Measurements from ENCODE around the gene EFCAB6. TPM values are rescaled to one million over a fixed set of nuclear protein-coding genes. Genes with fewer than 3 reads are reported as not detected.
A peak's percentile ranks its signal among the peaks of the same experiment; 100 is the strongest.

Gene EFCAB6
- total RNA-seq, 1 donor from 2014 or later: 1.1 TPM

DNA sequence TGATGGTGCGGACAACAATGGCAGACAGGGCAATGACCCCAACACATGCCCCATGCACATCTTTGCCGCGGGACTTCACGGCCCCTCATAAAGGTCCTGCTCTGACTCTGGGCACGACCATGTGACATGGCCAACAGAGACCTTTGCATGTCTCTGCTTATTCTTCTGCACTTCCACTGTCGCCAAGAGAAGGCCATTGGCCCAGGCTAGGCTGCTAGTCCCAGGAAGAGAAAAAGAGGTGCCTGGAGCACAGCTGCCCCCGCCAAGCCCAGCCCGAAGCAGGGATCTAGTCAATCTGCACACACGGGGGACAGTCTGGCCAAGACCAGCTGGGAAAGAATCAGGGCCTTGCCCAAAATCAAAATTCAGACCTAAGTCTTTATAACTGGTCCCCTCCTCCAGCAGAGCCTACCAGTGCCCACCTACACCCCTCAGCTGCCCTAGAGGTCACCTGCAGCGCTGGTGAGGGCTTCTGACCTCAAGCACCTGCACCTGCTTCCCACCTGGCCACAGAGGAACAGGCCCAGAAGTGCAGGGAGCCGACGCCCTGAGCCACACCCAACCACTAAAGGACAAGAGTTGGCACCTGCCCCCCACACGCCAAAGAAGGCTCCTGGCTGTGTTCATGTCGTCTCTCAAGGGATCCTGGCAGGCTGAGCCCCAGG, 42.1 kb upstream of the EFCAB6 start:
- Mint-ChIP-seq H3K4me1 (ENCODE audit: low read depth) (no peaks in the 10 kb centered on the region), H3K27ac (ENCODE audit: unreplicated experiment) (no peak overlapping the region), H3K36me3 (ENCODE audit: low read depth) (peaks cover 1% of the 10 kb centered on the region), H3K4me3 (ENCODE audit: unreplicated experiment) (no peak overlapping the region), H3K9me3 (ENCODE audit: low read depth) (peaks cover 12% of the 10 kb centered on the region), H3K27me3 (ENCODE audit: low read depth) (peaks cover 27% of the 10 kb centered on the region)
- peak; percentile 49 for DNase-seq (ENCODE audit: low spot score)
- TF ChIP-seq, protein P1, sequence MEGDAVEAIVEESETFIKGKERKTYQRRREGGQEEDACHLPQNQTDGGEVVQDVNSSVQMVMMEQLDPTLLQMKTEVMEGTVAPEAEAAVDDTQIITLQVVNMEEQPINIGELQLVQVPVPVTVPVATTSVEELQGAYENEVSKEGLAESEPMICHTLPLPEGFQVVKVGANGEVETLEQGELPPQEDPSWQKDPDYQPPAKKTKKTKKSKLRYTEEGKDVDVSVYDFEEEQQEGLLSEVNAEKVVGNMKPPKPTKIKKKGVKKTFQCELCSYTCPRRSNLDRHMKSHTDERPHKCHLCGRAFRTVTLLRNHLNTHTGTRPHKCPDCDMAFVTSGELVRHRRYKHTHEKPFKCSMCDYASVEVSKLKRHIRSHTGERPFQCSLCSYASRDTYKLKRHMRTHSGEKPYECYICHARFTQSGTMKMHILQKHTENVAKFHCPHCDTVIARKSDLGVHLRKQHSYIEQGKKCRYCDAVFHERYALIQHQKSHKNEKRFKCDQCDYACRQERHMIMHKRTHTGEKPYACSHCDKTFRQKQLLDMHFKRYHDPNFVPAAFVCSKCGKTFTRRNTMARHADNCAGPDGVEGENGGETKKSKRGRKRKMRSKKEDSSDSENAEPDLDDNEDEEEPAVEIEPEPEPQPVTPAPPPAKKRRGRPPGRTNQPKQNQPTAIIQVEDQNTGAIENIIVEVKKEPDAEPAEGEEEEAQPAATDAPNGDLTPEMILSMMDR (IDR thresholded peaks at IDR 0.05): no peak

DNA sequence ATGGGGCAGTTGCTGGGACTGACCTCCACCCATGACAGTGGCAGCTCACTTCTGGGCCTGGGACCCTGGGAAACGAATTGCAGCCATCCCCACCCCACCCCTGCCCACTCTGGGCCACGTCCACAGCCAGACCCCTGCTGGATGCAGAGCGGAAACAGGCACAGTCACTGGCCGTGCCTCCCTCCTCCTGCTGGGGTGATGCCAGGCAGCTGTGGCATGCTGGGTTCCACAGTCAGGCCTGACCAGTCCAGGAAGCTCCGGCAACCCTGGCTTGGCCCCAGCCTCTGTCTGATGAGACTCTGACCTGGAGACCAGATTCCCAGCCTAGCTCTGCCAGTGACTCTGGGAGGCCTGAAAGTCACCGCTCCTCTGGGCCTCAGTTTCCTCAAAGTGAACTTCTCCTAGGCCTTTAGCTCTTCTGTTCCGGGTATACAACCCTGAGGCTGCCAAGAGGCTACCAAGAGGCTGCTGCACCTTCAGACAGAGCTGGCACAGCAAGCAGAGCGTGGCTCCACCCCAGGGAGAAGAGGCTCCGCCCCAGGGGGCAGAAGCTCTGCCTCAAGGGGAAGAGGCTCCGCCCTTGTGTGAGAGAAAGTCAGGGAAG, 41.3 kb upstream of the EFCAB6 start:
- Mint-ChIP-seq H3K27me3 (ENCODE audit: low read depth) (peaks cover 30% of the 10 kb centered on the region), H3K36me3 (ENCODE audit: low read depth) (peaks cover 1% of the 10 kb centered on the region), H3K4me3 (ENCODE audit: unreplicated experiment) (no peak overlapping the region), H3K4me1 (ENCODE audit: low read depth) (no peaks in the 10 kb centered on the region), H3K9me3 (ENCODE audit: low read depth) (peaks cover 12% of the 10 kb centered on the region), H3K27ac (ENCODE audit: unreplicated experiment) (no peak overlapping the region)
- TF ChIP-seq, protein P1 (IDR thresholded peaks at IDR 0.05): no peak
- DNase-seq (ENCODE audit: low spot score): peak; percentile 77

DNA sequence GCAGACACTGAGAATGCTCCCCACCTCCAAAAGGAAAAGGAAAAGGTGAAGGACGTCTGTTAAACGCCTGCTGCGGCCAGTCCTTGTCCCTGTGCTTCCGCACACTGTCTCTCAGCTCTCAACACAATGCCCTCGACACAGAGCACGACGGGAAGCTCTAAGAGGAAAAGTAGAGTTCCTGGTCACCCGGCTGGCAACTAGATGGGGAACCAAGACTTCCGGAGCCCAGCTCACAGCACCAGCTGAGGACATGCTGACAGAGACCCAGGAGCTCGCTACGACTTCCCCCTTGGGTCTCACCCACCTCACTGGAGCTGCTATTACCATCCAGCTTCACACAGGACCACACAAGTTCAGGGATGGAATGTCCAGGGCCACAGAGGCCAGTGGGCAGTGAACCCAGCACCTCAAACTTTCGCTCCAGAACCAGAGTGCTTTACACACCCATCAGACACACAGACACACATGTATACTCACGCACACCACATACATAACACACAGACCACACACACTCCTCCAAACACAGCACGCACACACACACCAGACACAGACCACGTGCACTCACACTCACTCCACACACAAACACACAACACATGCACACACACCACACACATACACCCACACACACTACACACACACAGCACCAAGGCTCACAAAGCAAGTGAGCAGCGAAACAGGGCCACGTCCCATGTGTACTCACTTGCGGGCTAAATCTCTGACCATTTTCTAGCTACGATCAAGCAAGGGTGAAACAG, 40.6 kb upstream of the EFCAB6 start:
- H3K27me3 Mint-ChIP-seq (ENCODE audit: low read depth): peaks cover 30% of the 10 kb centered on the region
- TF ChIP-seq, protein P1 (IDR thresholded peaks at IDR 0.05): no peak
- peaks cover 1% of the 10 kb centered on the region for H3K36me3 Mint-ChIP-seq (ENCODE audit: low read depth)
- peaks cover 12% of the 10 kb centered on the region for H3K9me3 Mint-ChIP-seq (ENCODE audit: low read depth)
- H3K27ac Mint-ChIP-seq (ENCODE audit: unreplicated experiment): no peak overlapping the region
- no peak overlapping the region for H3K4me3 Mint-ChIP-seq (ENCODE audit: unreplicated experiment)
- no peaks in the 10 kb centered on the region for H3K4me1 Mint-ChIP-seq (ENCODE audit: low read depth)
- DNase-seq (ENCODE audit: low spot score): peak; percentile 48

DNA sequence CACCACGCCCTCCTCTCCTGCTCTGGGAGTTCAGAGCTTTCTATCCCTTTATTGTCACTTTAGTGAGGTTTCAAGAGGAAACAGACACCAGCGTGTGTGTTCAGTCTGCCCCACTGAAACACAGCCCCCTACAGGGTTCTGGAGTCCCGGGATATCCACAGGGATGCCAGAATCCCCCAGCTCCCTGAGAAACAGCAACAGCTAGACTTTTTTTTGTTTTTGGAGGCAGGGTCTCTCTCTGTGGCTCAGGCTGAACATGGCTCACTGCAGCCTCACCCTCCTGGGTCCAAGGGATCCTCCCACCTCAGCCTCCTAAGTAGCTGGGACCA, 39.8 kb upstream of the EFCAB6 start:
- TF ChIP-seq, protein P1 (IDR thresholded peaks at IDR 0.05): no peak
- peak; percentile 14 for DNase-seq (ENCODE audit: low spot score)
- Mint-ChIP-seq H3K36me3 (ENCODE audit: low read depth) (peaks cover 1% of the 10 kb centered on the region), H3K9me3 (ENCODE audit: low read depth) (peaks cover 6% of the 10 kb centered on the region), H3K27me3 (ENCODE audit: low read depth) (peaks cover 28% of the 10 kb centered on the region), H3K4me1 (ENCODE audit: low read depth) (no peaks in the 10 kb centered on the region), H3K4me3 (ENCODE audit: unreplicated experiment) (no peak overlapping the region), H3K27ac (ENCODE audit: unreplicated experiment) (no peak overlapping the region)

Measured in chondrocyte (in vitro differentiated cells).